A549 treated with AZD9567 at 1 μM for 4 hours (cell line): Measurements from ENCODE around the gene PPP2CA. TPM values are rescaled to one million over a fixed set of nuclear protein-coding genes. Genes with fewer than 3 reads are reported as not detected.

Source experiments
- total RNA-seq: library from RNA; stranded (reverse); fragments of 200-300 nt; extraction: Qiagen RNA extraction; gene quantifications from 5 replicates; pipeline ENCODE4 v1.2.3, GENCODE V29; 2022; ENCODE audit not compliant: insufficient read depth

Gene PPP2CA
- 234 to 281 TPM (median 278 TPM) in 5 replicates for total RNA-seq

DNA sequence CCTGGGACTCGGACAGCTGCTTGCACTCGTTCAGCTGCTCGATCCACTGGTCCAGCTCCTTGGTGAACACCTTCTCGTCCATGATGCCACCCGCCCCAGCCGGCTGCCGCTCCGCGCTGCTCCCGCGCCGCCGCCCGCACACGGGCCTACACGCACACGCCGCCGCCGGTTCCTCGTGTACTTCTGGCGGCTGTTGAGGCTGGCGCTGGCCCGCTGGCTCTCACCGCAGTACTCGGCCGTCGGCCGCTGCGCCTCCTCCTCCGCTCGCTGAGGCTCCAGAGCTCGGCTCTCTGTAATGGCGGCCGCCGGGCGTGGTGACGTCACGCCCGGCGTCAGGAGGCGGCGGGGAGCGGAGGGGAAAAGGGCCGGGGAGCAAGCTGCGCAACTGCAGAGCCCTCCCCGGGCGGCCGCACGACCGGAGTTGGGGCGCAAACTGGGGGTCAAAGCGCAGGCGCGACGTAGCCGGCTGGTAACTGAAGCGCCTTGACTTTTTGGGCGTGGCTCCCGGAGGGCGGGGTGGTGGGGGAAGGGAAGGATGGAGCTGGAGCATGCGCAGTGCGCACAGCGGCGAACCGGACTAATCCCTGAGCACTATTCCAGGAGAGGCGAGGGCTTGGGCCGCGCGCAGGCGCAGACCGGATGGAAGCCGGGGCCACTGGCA lies at the start of gene PPP2CA:
PPP2CA (minus strand) TSS at position 294 of the 661 bp plus-strand sequence; CDS start at position 82, 212 bp downstream.

DNA sequence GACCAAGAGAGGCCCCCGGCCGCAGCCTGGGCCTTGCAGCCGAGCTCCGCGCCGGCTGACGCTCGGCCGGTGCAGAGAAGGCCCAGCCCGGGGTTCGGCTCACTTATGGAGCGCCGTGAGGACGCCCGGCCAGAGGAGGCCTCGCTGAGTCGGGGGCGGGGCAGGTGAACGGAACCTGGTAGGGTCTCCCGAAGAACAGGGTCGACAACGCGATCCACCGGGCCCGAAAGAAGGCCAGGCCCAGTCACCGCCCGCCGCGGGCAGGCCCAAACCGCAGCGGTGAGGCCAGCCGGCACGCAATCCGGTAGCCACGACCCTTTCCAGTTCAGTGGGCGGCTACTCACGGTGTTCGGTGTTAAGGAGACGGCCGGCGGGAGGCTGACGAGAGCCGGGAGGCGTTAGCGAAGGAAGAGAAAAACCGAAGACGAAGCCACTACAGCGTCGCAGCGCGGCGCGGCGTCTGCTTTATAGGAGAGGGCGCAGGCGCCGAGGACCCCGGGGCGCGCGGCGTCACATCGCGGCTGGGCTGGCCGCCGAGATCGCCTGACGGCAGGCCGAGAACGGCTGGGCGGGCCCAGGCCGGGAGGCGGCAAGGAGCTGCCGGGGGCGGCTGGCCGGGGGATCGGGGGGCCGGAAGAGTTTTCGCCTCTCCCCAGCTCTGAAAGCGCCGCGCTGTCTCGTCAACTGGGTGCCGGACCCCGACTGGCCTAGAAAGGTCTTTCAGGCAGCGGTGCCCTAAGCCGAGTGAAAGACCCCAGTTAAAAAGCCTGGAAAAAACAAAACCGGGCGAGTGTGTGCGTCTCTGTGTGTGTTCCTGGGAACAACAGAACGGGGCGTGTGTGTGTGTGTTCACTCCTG lies 49.1 kb downstream of the PPP2CA start, which contains the start of gene SKP1:
SKP1 (minus strand) TSS at position 440 of the 858 bp plus-strand sequence. CDS start 2,928 bp downstream, outside the sequence.

Other genes starting within 250 kb of the PPP2CA start
- 381 to 429 TPM (median 392 TPM) in 5 replicates for gene VDAC1, start 221.1 kb downstream of the PPP2CA start, total RNA-seq
- gene TCF7, start 111.4 kb downstream of the PPP2CA start, total RNA-seq: 10.3 to 12.0 TPM (median 10.7 TPM) in 5 replicates
- 625 to 813 TPM (median 631 TPM) in 5 replicates for gene SKP1, start 49.1 kb downstream of the PPP2CA start, total RNA-seq
- 0.76 to 3.2 TPM (median 1.4 TPM) in 5 replicates for gene CDKL3, start 141.1 kb upstream of the PPP2CA start, total RNA-seq
- 63.3 to 97.9 TPM (median 75.1 TPM) in 5 replicates for gene UBE2B, start 145.5 kb upstream of the PPP2CA start, total RNA-seq
- gene CDKN2AIPNL, start 185.8 kb upstream of the PPP2CA start, total RNA-seq: 42.1 to 47.5 TPM (median 43.4 TPM) in 5 replicates